KMS-11 (cell line): Measurements from ENCODE around the gene EZR.

ENCODE experiments used
- H2AFZ ChIP-seq: fragments of 200-600 bp; sonication (generic); 2 replicates; pipeline ENCODE4 v1.6.1; 2016; ENCODE audit warnings: antibody characterized with exemption, mixed run types, low read depth
- H3K27ac ChIP-seq: fragments of 200-600 bp; sonication (generic); 2 replicates; pipeline ENCODE4 v1.6.1; 2016; ENCODE audit warnings: mild to moderate bottlenecking, mixed run types
- H3K27me3 ChIP-seq: fragments of 200-600 bp; sonication (generic); 2 replicates; pipeline ENCODE4 v1.6.1; 2017; ENCODE audit warnings: mild to moderate bottlenecking, low read depth, mixed run types, moderate library complexity; ENCODE audit not compliant: insufficient read depth
- H3K36me3 ChIP-seq: fragments of 200-600 bp; sonication (generic); 2 replicates; pipeline ENCODE4 v1.6.1; 2017; ENCODE audit warnings: mild to moderate bottlenecking, mixed run types; ENCODE audit not compliant: insufficient read depth
- H3K4me1 ChIP-seq: fragments of 200-600 bp; sonication (generic); 2 replicates; pipeline ENCODE4 v1.6.1; 2016; ENCODE audit warnings: mild to moderate bottlenecking, low read depth, mixed run types; ENCODE audit not compliant: poor library complexity, severe bottlenecking
- H3K4me2 ChIP-seq: fragments of 200-600 bp; sonication (generic); 2 replicates; pipeline ENCODE4 v1.7.0; 2016; ENCODE audit warnings: mild to moderate bottlenecking, mixed run types
- H3K4me3 ChIP-seq: fragments of 200-600 bp; sonication (generic); IDR thresholded peaks from 2 replicates; pipeline ENCODE4 v1.6.1; 2017; ENCODE audit warnings: low read depth, low read length, mixed read lengths; ENCODE audit not compliant: insufficient read depth
- H3K79me2 ChIP-seq: fragments of 200-600 bp; sonication (generic); 2 replicates; pipeline ENCODE4 v1.6.1; 2016; ENCODE audit warnings: low read depth, mixed run types; ENCODE audit not compliant: insufficient read depth
- H3K9ac ChIP-seq: fragments of 200-600 bp; sonication (generic); 2 replicates; pipeline ENCODE4 v1.6.1; 2016; ENCODE audit warnings: mild to moderate bottlenecking, mixed run types
- H4K20me1 ChIP-seq: fragments of 200-600 bp; sonication (generic); 2 replicates; pipeline ENCODE4 v1.6.1; 2016; ENCODE audit warnings: mild to moderate bottlenecking, mixed run types; ENCODE audit not compliant: insufficient read depth
- CTCF ChIP-seq: fragments of 200-600 bp; sonication (generic); conservative IDR thresholded peaks from 2 replicates; pipeline ENCODE4 v1.6.1; 2017; ENCODE audit warnings: low read depth, mild to moderate bottlenecking, antibody characterized with exemption, low read length, moderate library complexity, mixed read lengths

EZR gene

GRCh38 chr6:158817728-158818580 lies 1.2 kb downstream of the EZR start:
- H3K4me1 ChIP-seq: peaks cover 50% of the 10 kb centered on the region
- no peak for TF ChIP-seq CTCF
- peaks cover 46% of the 10 kb centered on the region for H4K20me1 ChIP-seq
- H3K27me3 ChIP-seq: no peaks in the 10 kb centered on the region
- H3K27ac ChIP-seq: peak overlapping the region; percentile 92
- peak overlapping the region; percentile 93 for H3K4me2 ChIP-seq
- no peak overlapping the region for H3K4me3 ChIP-seq
- H2AFZ ChIP-seq: no peak overlapping the region
- H3K36me3 ChIP-seq: peaks cover 3% of the 10 kb centered on the region; the same call in 1 of the 2 replicates
- peak overlapping the region; percentile 86 for H3K9ac ChIP-seq
- peaks cover 50% of the 10 kb centered on the region for H3K79me2 ChIP-seq

DNA sequence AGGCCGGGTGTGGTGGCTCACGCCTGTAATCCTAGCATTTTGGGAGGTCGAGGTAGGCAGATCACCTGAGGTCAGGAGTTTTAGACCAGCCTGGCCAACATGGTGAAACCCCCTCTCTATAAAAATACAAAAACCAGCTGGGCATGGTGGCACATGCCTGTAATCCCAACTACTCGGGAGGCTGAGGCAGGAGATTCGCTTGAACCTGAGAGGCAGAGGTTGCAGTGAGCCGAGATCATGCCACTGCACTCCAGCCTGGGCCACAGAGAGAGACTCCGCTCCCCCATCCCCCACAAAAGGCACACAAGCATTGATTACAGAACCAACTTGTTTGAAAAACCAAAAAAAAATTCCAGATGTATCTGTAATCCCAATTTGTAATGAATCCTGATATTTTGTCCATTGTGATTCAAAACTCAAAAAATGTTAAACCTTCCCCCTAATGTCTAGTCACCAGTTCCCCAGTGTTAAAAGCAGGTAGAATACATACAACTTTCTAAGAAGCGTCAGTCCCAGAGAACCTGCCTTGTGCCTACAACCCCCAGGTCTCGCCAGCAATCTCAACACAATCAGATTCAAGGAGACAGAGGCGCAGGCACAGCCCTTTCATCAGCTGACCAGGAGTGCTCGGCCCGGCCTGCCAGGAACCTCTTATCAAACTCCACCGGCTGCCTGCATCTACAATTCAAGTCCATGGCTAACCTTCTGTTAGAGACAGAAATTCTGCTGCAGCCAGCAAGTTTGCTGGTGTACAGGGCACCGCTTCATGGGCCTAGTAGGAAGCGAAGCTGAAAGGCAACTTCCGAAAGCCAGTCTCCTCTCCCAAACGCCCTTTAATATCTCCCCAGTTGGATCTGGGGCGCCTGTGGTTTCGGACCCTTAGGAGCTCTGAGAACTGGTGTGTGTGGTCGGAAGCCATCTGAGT lies 2.1 kb downstream of the EZR start:
- Histone ChIP-seq H3K79me2 (peaks cover 59% of the 10 kb centered on the region), H3K4me2 (peak overlapping the region; percentile 93), H3K27me3 (no peaks in the 10 kb centered on the region), H3K4me1 (peaks cover 58% of the 10 kb centered on the region), H3K4me3 (no peak overlapping the region), H2AFZ (no peak overlapping the region), H4K20me1 (peaks cover 53% of the 10 kb centered on the region), H3K36me3 (peaks cover 3% of the 10 kb centered on the region; the same call in 1 of the 2 replicates), H3K27ac (peak overlapping the region; percentile 92), H3K9ac (peak overlapping the region; percentile 86)
- TF ChIP-seq CTCF: no peak

GRCh38 chr6:158816329-158816728 lies 2.8 kb downstream of the EZR start:
- Histone ChIP-seq H4K20me1 (peaks cover 60% of the 10 kb centered on the region), H3K9ac (peak overlapping the region; percentile 86; the same call in 1 of the 2 replicates), H3K4me1 (peaks cover 65% of the 10 kb centered on the region), H3K27ac (peak overlapping the region; percentile 92), H2AFZ (no peak overlapping the region), H3K4me3 (no peak overlapping the region), H3K79me2 (peaks cover 67% of the 10 kb centered on the region), H3K4me2 (peak overlapping the region; percentile 93), H3K27me3 (no peaks in the 10 kb centered on the region), H3K36me3 (peaks cover 3% of the 10 kb centered on the region; the same call in 1 of the 2 replicates)
- TF ChIP-seq CTCF: no peak

DNA sequence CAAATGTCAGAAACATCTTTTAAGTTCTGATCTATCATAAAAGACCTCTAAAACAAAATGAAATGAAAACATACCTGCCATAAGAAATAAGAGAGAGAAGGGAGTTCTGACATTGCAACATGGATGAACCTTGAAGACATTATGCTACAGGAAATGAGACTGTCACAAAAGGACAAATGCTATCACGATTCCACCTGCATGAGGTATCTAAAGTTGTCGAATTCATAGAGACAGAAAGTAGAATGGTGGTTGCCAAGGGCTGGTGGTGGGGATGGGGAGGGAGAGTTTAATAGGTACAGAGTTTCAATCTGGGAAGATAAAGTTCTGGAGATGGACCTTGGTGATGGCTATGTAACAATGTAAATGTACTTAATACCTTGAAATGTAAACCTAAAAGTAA lies 3.3 kb downstream of the EZR start:
- H3K27ac ChIP-seq: peak overlapping the region; percentile 92; the same call in 1 of the 2 replicates
- H3K9ac ChIP-seq: no peak overlapping the region; the same call in 1 of the 2 replicates
- no peak for TF ChIP-seq CTCF
- H3K4me1 ChIP-seq: peaks cover 67% of the 10 kb centered on the region
- no peak overlapping the region for H3K4me3 ChIP-seq
- peaks cover 65% of the 10 kb centered on the region for H4K20me1 ChIP-seq
- H3K36me3 ChIP-seq: peaks cover 3% of the 10 kb centered on the region; the same call in 1 of the 2 replicates
- H2AFZ ChIP-seq: no peak overlapping the region
- H3K79me2 ChIP-seq: peaks cover 71% of the 10 kb centered on the region
- peak overlapping the region; percentile 93 for H3K4me2 ChIP-seq
- no peaks in the 10 kb centered on the region for H3K27me3 ChIP-seq
